Stimulated activated effector memory CD8-positive, alpha-beta T cell treated with anti-CD3 and anti-CD28 coated beads, Interleukin-12 subunit alpha, Interleukin-12 subunit beta, amount 100 ng/mL, for 72 hours (primary cell): ENCODE results near the gene WDR59.

Experiments
- ATAC-seq: fragments of 150-1000 bp; cut with Tn5 transposase; 2 replicates; pipeline ENCODE4 v1.10.0; 2021
- DNase-seq, 2 donors: peaks; one replicate each; pipeline ENCODE4 v3.0.0; 2021 to 2022; ENCODE audit warnings: low spot score in 2 of 2
- H3K27ac Mint-ChIP-seq: one replicate; pipeline ENCODE4 v1.8.0; 2022; ENCODE audit warnings: mild to moderate bottlenecking, mixed read lengths
- H3K36me3 Mint-ChIP-seq: one replicate; pipeline ENCODE4 v1.8.0; 2022; ENCODE audit warnings: mild to moderate bottlenecking, mixed read lengths
- H3K4me1 Mint-ChIP-seq: one replicate; pipeline ENCODE4 v1.8.0; 2022; ENCODE audit warnings: mixed read lengths
- H3K4me3 Mint-ChIP-seq: one replicate; pipeline ENCODE4 v1.8.0; 2022; ENCODE audit warnings: mild to moderate bottlenecking, mixed read lengths
- H3K9me3 Mint-ChIP-seq: one replicate; pipeline ENCODE4 v1.8.0; 2022; ENCODE audit warnings: mixed read lengths

WDR59 gene

GRCh38 chr16:74877706-74878105 lies 107.2 kb downstream of the WDR59 start:
- DNase-seq = no peak
- Mint-ChIP-seq H3K9me3 (no peaks in the 10 kb centered on the region), H3K4me3 (no peak overlapping the region), H3K27ac (no peak overlapping the region), H3K4me1 (peaks cover 12% of the 10 kb centered on the region), H3K36me3 (peaks cover 80% of the 10 kb centered on the region)
- ATAC-seq = no peak

GRCh38 chr16:74874912-74875546 lies 109.9 kb downstream of the WDR59 start:
- Mint-ChIP-seq H3K27ac (peak overlapping the region; percentile 81), H3K36me3 (peaks cover 70% of the 10 kb centered on the region), H3K4me3 (no peak overlapping the region), H3K9me3 (no peaks in the 10 kb centered on the region), H3K4me1 (peaks cover 12% of the 10 kb centered on the region)
- no peak for ATAC-seq
- DNase-seq = no peak

- H3K36me3 Mint-ChIP-seq = peaks cover 63% of the 10 kb centered on the region
- H3K27ac Mint-ChIP-seq = peak overlapping the region; percentile 81
- no peak overlapping the region for H3K4me3 Mint-ChIP-seq
- H3K4me1 Mint-ChIP-seq = peaks cover 17% of the 10 kb centered on the region
- H3K9me3 Mint-ChIP-seq = no peaks in the 10 kb centered on the region
- DNase-seq (no peak), ATAC-seq (no peak)
Observed at GRCh38 chr16:74874123-74874522, 110.8 kb downstream of the WDR59 start.

GRCh38 chr16:74872302-74872701 lies 112.6 kb downstream of the WDR59 start:
- H3K4me1 Mint-ChIP-seq = peaks cover 32% of the 10 kb centered on the region
- H3K9me3 Mint-ChIP-seq = no peaks in the 10 kb centered on the region
- no peak overlapping the region for H3K4me3 Mint-ChIP-seq
- no peak for ATAC-seq
- no peak overlapping the region for H3K27ac Mint-ChIP-seq
- no peak for DNase-seq
- H3K36me3 Mint-ChIP-seq = peaks cover 47% of the 10 kb centered on the region

- DNase-seq = no peak
- H3K27ac Mint-ChIP-seq = no peak overlapping the region
- ATAC-seq = no peak
- H3K4me3 Mint-ChIP-seq = no peak overlapping the region
- H3K4me1 Mint-ChIP-seq = peaks cover 32% of the 10 kb centered on the region
- no peaks in the 10 kb centered on the region for H3K9me3 Mint-ChIP-seq
- H3K36me3 Mint-ChIP-seq = peaks cover 47% of the 10 kb centered on the region
Observed at GRCh38 chr16:74871608-74872007, 113.3 kb downstream of the WDR59 start.

- no peak for DNase-seq
- Mint-ChIP-seq H3K4me3 (no peak overlapping the region), H3K36me3 (peaks cover 22% of the 10 kb centered on the region), H3K27ac (peak overlapping the region; percentile 74), H3K9me3 (no peaks in the 10 kb centered on the region), H3K4me1 (peaks cover 25% of the 10 kb centered on the region)
- peak; percentile 67 for ATAC-seq
Observed at GRCh38 chr16:74868501-74868900, 116.4 kb downstream of the WDR59 start.

GRCh38 chr16:74868035-74868434 lies 116.9 kb downstream of the WDR59 start:
- H3K9me3 Mint-ChIP-seq = no peaks in the 10 kb centered on the region
- peaks cover 17% of the 10 kb centered on the region for H3K36me3 Mint-ChIP-seq
- peak overlapping the region; percentile 74 for H3K27ac Mint-ChIP-seq
- peaks cover 25% of the 10 kb centered on the region for H3K4me1 Mint-ChIP-seq
- DNase-seq (no peak), ATAC-seq (no peak)
- H3K4me3 Mint-ChIP-seq = no peak overlapping the region

- ATAC-seq = no peak
- Mint-ChIP-seq H3K36me3 (peaks cover 11% of the 10 kb centered on the region), H3K4me3 (no peak overlapping the region), H3K9me3 (no peaks in the 10 kb centered on the region), H3K27ac (peak overlapping the region; percentile 74), H3K4me1 (peaks cover 25% of the 10 kb centered on the region)
- no peak for DNase-seq
Observed at GRCh38 chr16:74867281-74867849, 117.6 kb downstream of the WDR59 start.

GRCh38 chr16:74865922-74866598 lies 118.9 kb downstream of the WDR59 start:
- Mint-ChIP-seq H3K27ac (peak overlapping the region; percentile 8), H3K4me3 (no peak overlapping the region), H3K36me3 (no peaks in the 10 kb centered on the region), H3K4me1 (peaks cover 25% of the 10 kb centered on the region), H3K9me3 (no peaks in the 10 kb centered on the region)
- no peak for ATAC-seq
- no peak for DNase-seq

GRCh38 chr16:74862743-74863244 lies 122.1 kb downstream of the WDR59 start:
- Mint-ChIP-seq H3K4me1 (peaks cover 11% of the 10 kb centered on the region), H3K4me3 (no peak overlapping the region), H3K36me3 (no peaks in the 10 kb centered on the region), H3K27ac (no peak overlapping the region), H3K9me3 (no peaks in the 10 kb centered on the region)
- ATAC-seq (peak; percentile 68), DNase-seq (no peak)

GRCh38 chr16:74852500-74852875 lies 132.4 kb downstream of the WDR59 start:
- no peak overlapping the region for H3K4me3 Mint-ChIP-seq
- no peaks in the 10 kb centered on the region for H3K4me1 Mint-ChIP-seq
- H3K9me3 Mint-ChIP-seq = no peaks in the 10 kb centered on the region
- H3K36me3 Mint-ChIP-seq = no peaks in the 10 kb centered on the region
- ATAC-seq (no peak), DNase-seq (no peak)
- no peak overlapping the region for H3K27ac Mint-ChIP-seq

GRCh38 chr16:74850027-74850426 lies 134.9 kb downstream of the WDR59 start:
- Mint-ChIP-seq H3K27ac (no peak overlapping the region), H3K9me3 (no peaks in the 10 kb centered on the region), H3K4me1 (no peaks in the 10 kb centered on the region)

GRCh38 chr16:74847202-74847601 lies 137.7 kb downstream of the WDR59 start:
- H3K4me3 Mint-ChIP-seq = no peak overlapping the region
- no peaks in the 10 kb centered on the region for H3K9me3 Mint-ChIP-seq
- H3K27ac Mint-ChIP-seq = no peak overlapping the region
- H3K4me1 Mint-ChIP-seq = no peaks in the 10 kb centered on the region
- ATAC-seq (no peak), DNase-seq (no peak)
- H3K36me3 Mint-ChIP-seq = no peaks in the 10 kb centered on the region

More at GRCh38 chr16:74850027-74850426, 134.9 kb downstream of the WDR59 start:
- Mint-ChIP-seq H3K4me3 (no peak overlapping the region), H3K36me3 (no peaks in the 10 kb centered on the region)
- no peak for DNase-seq
- no peak for ATAC-seq

- Mint-ChIP-seq H3K27ac (no peak overlapping the region), H3K4me1 (no peaks in the 10 kb centered on the region), H3K4me3 (no peak overlapping the region), H3K36me3 (peaks cover 2% of the 10 kb centered on the region), H3K9me3 (no peaks in the 10 kb centered on the region)
- no peak for ATAC-seq
- DNase-seq = no peak
Observed at GRCh38 chr16:74846714-74847113, 138.2 kb downstream of the WDR59 start.

- Mint-ChIP-seq H3K4me3 (no peak overlapping the region), H3K9me3 (no peaks in the 10 kb centered on the region)
- ATAC-seq = no peak
Observed at GRCh38 chr16:74844041-74844980, 140.6 kb downstream of the WDR59 start.

More at GRCh38 chr16:74844041-74844980, 140.6 kb downstream of the WDR59 start:
- no peak for DNase-seq
- Mint-ChIP-seq H3K4me1 (no peaks in the 10 kb centered on the region), H3K27ac (no peak overlapping the region), H3K36me3 (peaks cover 7% of the 10 kb centered on the region)
